MM.1S (cell line): ENCODE data around the gene TMEM81.

Source experiments
- DNase-seq: peaks from one replicate; pipeline ENCODE4 v3.0.0-alpha.2; 2015
- H2AFZ ChIP-seq: fragments of 300-600 bp; sonication (generic); 2 replicates; pipeline ENCODE4 v1.6.0; 2016; ENCODE audit warnings: antibody characterized with exemption, low read length
- H3F3A ChIP-seq: fragments of 300-600 bp; sonication (generic); 2 replicates; pipeline ENCODE4 v1.6.1; 2016; ENCODE audit warnings: mild to moderate bottlenecking, antibody characterized with exemption, low read length, moderate library complexity, mixed read lengths; ENCODE audit not compliant: insufficient read depth
- H3K27ac ChIP-seq: fragments of 300-600 bp; sonication (generic); 2 replicates; pipeline ENCODE4 v1.5.1; 2016; ENCODE audit warnings: mild to moderate bottlenecking, low read length
- H3K27me3 ChIP-seq: fragments of 300-600 bp; sonication (generic); replicated peaks from 2 replicates; pipeline ENCODE4 v1.6.0; 2016; ENCODE audit warnings: low read length; ENCODE audit not compliant: insufficient read depth
- H3K36me3 ChIP-seq: fragments of 300-600 bp; sonication (generic); replicated peaks from 2 replicates; pipeline ENCODE4 v1.6.1; 2016; ENCODE audit warnings: mild to moderate bottlenecking, low read length, mixed read lengths; ENCODE audit not compliant: insufficient read depth
- H3K4me1 ChIP-seq: fragments of 300-600 bp; sonication (generic); 2 replicates; pipeline ENCODE4 v1.6.1; 2016; ENCODE audit warnings: low read length, mixed read lengths
- H3K4me2 ChIP-seq: fragments of 300-600 bp; sonication (generic); 2 replicates; pipeline ENCODE4 v1.6.0; 2016; ENCODE audit warnings: low read depth, low read length
- H3K4me3 ChIP-seq: fragments of 300-600 bp; sonication (generic); 2 replicates; pipeline ENCODE4 v1.5.1; 2016; ENCODE audit warnings: low read length, mixed read lengths
- H3K79me2 ChIP-seq: fragments of 300-600 bp; sonication (generic); 2 replicates; pipeline ENCODE4 v1.6.1; 2016; ENCODE audit warnings: mixed run types, low read length, mixed read lengths
- H3K9ac ChIP-seq: fragments of 300-600 bp; sonication (generic); 2 replicates; pipeline ENCODE4 v1.6.1; 2016; ENCODE audit warnings: low read length, mixed read lengths
- H3K9me2 ChIP-seq: fragments of 300-600 bp; sonication (generic); replicated peaks from 2 replicates; pipeline ENCODE4 v1.6.1; 2016; ENCODE audit warnings: mild to moderate bottlenecking, low read length, mixed read lengths; ENCODE audit not compliant: insufficient read depth
- H3K9me3 ChIP-seq: fragments of 300-600 bp; sonication (generic); replicated peaks from 2 replicates; pipeline ENCODE4 v1.6.1; 2016; ENCODE audit warnings: mild to moderate bottlenecking, low read length, mixed read lengths; ENCODE audit not compliant: insufficient read depth
- H4K20me1 ChIP-seq: fragments of 300-600 bp; sonication (generic); 2 replicates; pipeline ENCODE4 v1.6.1; 2016; ENCODE audit warnings: mild to moderate bottlenecking, low read length, moderate library complexity, mixed read lengths; ENCODE audit not compliant: insufficient read depth
- CTCF ChIP-seq: fragments of 300-600 bp; sonication (generic); IDR thresholded peaks from 2 replicates; pipeline ENCODE4 v1.5.1; 2016; ENCODE audit warnings: antibody characterized with exemption, low read length, mixed read lengths
- EZH2 ChIP-seq: fragments of 300-600 bp; sonication (generic); optimal IDR thresholded peaks from 2 replicates; pipeline ENCODE3; 2017; ENCODE audit warnings: low read depth, mild to moderate bottlenecking, antibody characterized with exemption, low read length, mixed read lengths
- EZH2phosphoT487 ChIP-seq: fragments of 300-600 bp; sonication (generic); IDR thresholded peaks from 2 replicates; pipeline ENCODE4 v1.6.1; 2018; ENCODE audit warnings: antibody characterized with exemption, low read length

The TMEM81 gene

GRCh38 chr1:205095422-205095821 lies 11.2 kb upstream of the TMEM81 start:
- H3K36me3 ChIP-seq, result peaks cover 17% of the 10 kb centered on the region; the same call in 1 of the 2 replicates
- no peak for DNase-seq
- TF ChIP-seq EZH2phosphoT487 (no peak), EZH2 (no peak), CTCF (no peak)

GRCh38 chr1:205091043-205091740 lies 6.9 kb upstream of the TMEM81 start:
- no peak for DNase-seq
- no peak overlapping the region for H3K4me2 ChIP-seq
- no peaks in the 10 kb centered on the region for H3K79me2 ChIP-seq
- no peak overlapping the region for H3K4me3 ChIP-seq
- H3K36me3 ChIP-seq, result peaks cover 8% of the 10 kb centered on the region; the same call in 1 of the 2 replicates
- no peaks in the 10 kb centered on the region for H4K20me1 ChIP-seq
- H3K9me3 ChIP-seq, result no peaks in the 10 kb centered on the region
- TF ChIP-seq CTCF, result no peak
- no peak for TF ChIP-seq EZH2
- TF ChIP-seq EZH2phosphoT487, result no peak
- no peaks in the 10 kb centered on the region for H3K9me2 ChIP-seq
- H2AFZ ChIP-seq, result no peak overlapping the region
- H3K27me3 ChIP-seq, result no peaks in the 10 kb centered on the region
- H3K27ac ChIP-seq, result no peak overlapping the region
- H3F3A ChIP-seq, result no peaks in the 10 kb centered on the region
- H3K4me1 ChIP-seq, result no peaks in the 10 kb centered on the region
- no peak overlapping the region for H3K9ac ChIP-seq

More at GRCh38 chr1:205095422-205095821, 11.2 kb upstream of the TMEM81 start:
- Histone ChIP-seq H3K4me3 (no peak overlapping the region), H3K79me2 (no peaks in the 10 kb centered on the region), H4K20me1 (no peaks in the 10 kb centered on the region), H3K9ac (no peak overlapping the region), H2AFZ (no peak overlapping the region), H3K9me2 (no peaks in the 10 kb centered on the region), H3K27ac (no peak overlapping the region), H3K27me3 (no peaks in the 10 kb centered on the region), H3K4me2 (no peak overlapping the region), H3K4me1 (no peaks in the 10 kb centered on the region), H3F3A (no peaks in the 10 kb centered on the region), H3K9me3 (no peaks in the 10 kb centered on the region)

GRCh38 chr1:205088341-205088740 lies 4.1 kb upstream of the TMEM81 start:
- Histone ChIP-seq H3K27me3 (no peaks in the 10 kb centered on the region), H3K27ac (no peak overlapping the region), H3K9me2 (no peaks in the 10 kb centered on the region), H3K36me3 (no peaks in the 10 kb centered on the region), H2AFZ (no peak overlapping the region), H3K9me3 (no peaks in the 10 kb centered on the region), H3K4me2 (no peak overlapping the region), H3K9ac (no peak overlapping the region), H3K4me1 (no peaks in the 10 kb centered on the region), H3K79me2 (no peaks in the 10 kb centered on the region), H4K20me1 (no peaks in the 10 kb centered on the region), H3K4me3 (no peak overlapping the region), H3F3A (no peaks in the 10 kb centered on the region)
- TF ChIP-seq EZH2phosphoT487 (no peak), EZH2 (no peak), CTCF (no peak)
- DNase-seq, result no peak
